Mesenchymal stem cell (in vitro differentiated cells and primary cell): ENCODE measurements around the gene GALNT13.

Experiments used
- DNase-seq: peaks from one replicate; pipeline ENCODE4 v3.0.0-alpha.2; 2013
- H2AFZ ChIP-seq: one replicate; pipeline ENCODE4 v1.6.1; 2013; ENCODE audit warnings: low read depth, mild to moderate bottlenecking, control low read depth, inconsistent platforms, low read length, moderate library complexity
- H2AK5ac ChIP-seq: 2 replicates; pipeline ENCODE4 v1.6.1; 2013; ENCODE audit warnings: low read length, moderate library complexity, mild to moderate bottlenecking, inconsistent platforms; ENCODE audit not compliant: severe bottlenecking
- H2BK120ac ChIP-seq: one replicate; pipeline ENCODE4 v1.6.1; 2013; ENCODE audit warnings: low read depth, mild to moderate bottlenecking, inconsistent platforms, low read length, moderate library complexity
- H2BK12ac ChIP-seq, 2 experiments: one replicate each; pipeline ENCODE4 v1.6.1; 2013; ENCODE audit warnings: inconsistent platforms in 2 of 2, low read length in 2 of 2, mild to moderate bottlenecking in 2 of 2, moderate library complexity in 2 of 2, control low read depth in 1 of 2
- H2BK15ac ChIP-seq: one replicate; pipeline ENCODE4 v1.6.1; 2013; ENCODE audit warnings: mild to moderate bottlenecking, low read depth, inconsistent platforms; ENCODE audit not compliant: poor library complexity, severe bottlenecking
- H2BK5ac ChIP-seq: 2 replicates; pipeline ENCODE4 v1.6.1; 2013; ENCODE audit warnings: low read depth, mild to moderate bottlenecking, low read length, control low read depth, inconsistent platforms; ENCODE audit not compliant: poor library complexity, severe bottlenecking
- H3K14ac ChIP-seq, 2 experiments: one replicate each; pipeline ENCODE4 v1.6.1; 2013; ENCODE audit warnings: inconsistent platforms in 2 of 2, low read length in 2 of 2, control low read depth in 1 of 2, mild to moderate bottlenecking in 1 of 2, moderate library complexity in 1 of 2
- H3K18ac ChIP-seq, 2 experiments: one replicate each; pipeline ENCODE4 v1.6.1; 2013; ENCODE audit warnings: inconsistent platforms in 2 of 2, low read length in 2 of 2, control low read depth in 1 of 2, low read depth in 1 of 2, mild to moderate bottlenecking in 1 of 2
- H3K23ac ChIP-seq, 2 experiments: one replicate each; pipeline ENCODE4 v1.6.1; 2013; ENCODE audit warnings: inconsistent platforms in 2 of 2, low read length in 2 of 2, mild to moderate bottlenecking in 2 of 2, moderate library complexity in 2 of 2, control low read depth in 1 of 2
- H3K27ac ChIP-seq: 2 replicates; pipeline ENCODE4 v1.5.1; 2013; ENCODE audit warnings: mild to moderate bottlenecking, moderate library complexity, low read length, control low read depth, inconsistent platforms; ENCODE audit not compliant: poor library complexity, severe bottlenecking
- H3K27me3 ChIP-seq, 2 experiments: 2 replicates each; pipeline versions ENCODE4 v1.6.1 to v1.7.0; 2013; ENCODE audit warnings: low read length in 2 of 2, mild to moderate bottlenecking in 2 of 2, moderate library complexity in 2 of 2, control low read depth in 1 of 2, inconsistent platforms in 1 of 2; ENCODE audit not compliant: control insufficient read depth in 1 of 2, insufficient read depth in 1 of 2
- H3K36me3 ChIP-seq, 2 experiments: 2 replicates each; pipeline versions ENCODE4 v1.6.1 to v1.7.0; 2013; ENCODE audit warnings: low read length in 2 of 2, control low read depth in 1 of 2, inconsistent platforms in 1 of 2, low read depth in 1 of 2, mild to moderate bottlenecking in 1 of 2; ENCODE audit not compliant: insufficient read depth in 2 of 2, control insufficient read depth in 1 of 2
- H3K4ac ChIP-seq, 2 experiments: one replicate each; pipeline ENCODE4 v1.6.1; 2013; ENCODE audit warnings: inconsistent platforms in 2 of 2, low read length in 2 of 2, mild to moderate bottlenecking in 2 of 2, moderate library complexity in 2 of 2, control low read depth in 1 of 2, low read depth in 1 of 2
- H3K4me1 ChIP-seq: 2 replicates; pipeline ENCODE4 v1.6.1; 2013; ENCODE audit warnings: low read depth, low read length, control low read depth; ENCODE audit not compliant: control insufficient read depth, insufficient read depth
- H3K4me2 ChIP-seq: 2 replicates; pipeline ENCODE4 v1.6.1; 2013; ENCODE audit warnings: low read length, mild to moderate bottlenecking, inconsistent platforms; ENCODE audit not compliant: poor library complexity, severe bottlenecking
- H3K4me3 ChIP-seq, 2 experiments: 2 replicates each; pipeline versions ENCODE4 v1.5.1 to v1.7.0; 2013; ENCODE audit warnings: low read length in 2 of 2, mild to moderate bottlenecking in 2 of 2, control low read depth in 1 of 2, low read depth in 1 of 2; ENCODE audit not compliant: insufficient read depth in 1 of 2
- H3K79me1 ChIP-seq: replicated peaks from 2 replicates; pipeline ENCODE4 v1.6.1; 2013; ENCODE audit warnings: mild to moderate bottlenecking, control low read depth, low read length, inconsistent platforms; ENCODE audit not compliant: poor library complexity, severe bottlenecking
- H3K9ac ChIP-seq: 2 replicates; pipeline ENCODE4 v1.7.0; 2013; ENCODE audit warnings: mild to moderate bottlenecking, low read length, moderate library complexity
- H3K9me3 ChIP-seq: 2 replicates; pipeline ENCODE4 v1.7.0; 2013; ENCODE audit warnings: mild to moderate bottlenecking, low read length; ENCODE audit not compliant: control insufficient read depth
- H4K8ac ChIP-seq: one replicate; pipeline ENCODE4 v1.6.1; 2013; ENCODE audit warnings: inconsistent platforms, mild to moderate bottlenecking, low read length, moderate library complexity
- H4K91ac ChIP-seq: one replicate; pipeline ENCODE4 v1.6.1; 2013; ENCODE audit warnings: mild to moderate bottlenecking, low read length, inconsistent platforms
- WGBS: methylation state at CpG from one replicate; pipeline ENCODE4 v1.1.7; 2013; ENCODE audit warnings: mixed read lengths; 5-methylcytosine and 5-hydroxymethylcytosine counted together

Gene GALNT13

GRCh38 chr2:154280543-154280942, 408.8 kb downstream of the GALNT13 start:
- H3K36me3 ChIP-seq: no peaks in the 10 kb centered on the region

GRCh38 chr2:154289870-154290269, 418.1 kb downstream of the GALNT13 start:
- no peaks in the 10 kb centered on the region for H3K79me1 ChIP-seq
- H3K4me2 ChIP-seq: no peak overlapping the region
- no peak overlapping the region for H3K23ac ChIP-seq
- no peak overlapping the region for H3K18ac ChIP-seq
- no peak overlapping the region for H3K27ac ChIP-seq
- no peak overlapping the region for H2BK12ac ChIP-seq
- no peak overlapping the region for H3K4ac ChIP-seq
- no peaks in the 10 kb centered on the region for H3K36me3 ChIP-seq
- H3K4me1 ChIP-seq: no peaks in the 10 kb centered on the region
- no peak overlapping the region for H2BK5ac ChIP-seq
- no peak overlapping the region for H3K14ac ChIP-seq
- H2AK5ac ChIP-seq: no peak overlapping the region
- no peak overlapping the region for H3K9ac ChIP-seq
- 100% methylated on average over 1 of the region's 1 CpG for WGBS
- no peak overlapping the region for H2AFZ ChIP-seq
- no peak overlapping the region for H3K4me3 ChIP-seq
- H4K8ac ChIP-seq: no peak overlapping the region
- no peak overlapping the region for H4K91ac ChIP-seq
- no peak overlapping the region for H2BK120ac ChIP-seq
- DNase-seq: no peak
- no peaks in the 10 kb centered on the region for H3K27me3 ChIP-seq
- peaks cover 13% of the 10 kb centered on the region for H3K9me3 ChIP-seq
- no peak overlapping the region for H2BK15ac ChIP-seq

More at GRCh38 chr2:154280543-154280942, 408.8 kb downstream of the GALNT13 start:
- Histone ChIP-seq H2AK5ac (no peak overlapping the region), H4K91ac (no peak overlapping the region), H2AFZ (no peak overlapping the region), H2BK5ac (no peak overlapping the region), H3K4me1 (no peaks in the 10 kb centered on the region), H3K27ac (no peak overlapping the region), H3K4ac (no peak overlapping the region), H3K18ac (no peak overlapping the region), H3K14ac (no peak overlapping the region), H3K23ac (no peak overlapping the region), H3K27me3 (no peaks in the 10 kb centered on the region), H2BK120ac (no peak overlapping the region), H3K4me3 (no peak overlapping the region), H3K79me1 (no peaks in the 10 kb centered on the region), H2BK12ac (no peak overlapping the region), H4K8ac (no peak overlapping the region), H2BK15ac (no peak overlapping the region), H3K9me3 (peaks cover 4% of the 10 kb centered on the region), H3K4me2 (no peak overlapping the region), H3K9ac (no peak overlapping the region)
- no peak for DNase-seq
- 70% methylated on average over 2 of the region's 2 CpGs for WGBS

GRCh38 chr2:154291511-154291910, 419.8 kb downstream of the GALNT13 start:
- Histone ChIP-seq H3K18ac (no peak overlapping the region), H3K23ac (no peak overlapping the region), H4K8ac (no peak overlapping the region), H3K14ac (no peak overlapping the region), H3K4ac (no peak overlapping the region), H3K4me2 (no peak overlapping the region), H3K27me3 (no peaks in the 10 kb centered on the region), H2AFZ (no peak overlapping the region), H3K27ac (no peak overlapping the region), H4K91ac (no peak overlapping the region), H3K79me1 (no peaks in the 10 kb centered on the region), H3K9ac (no peak overlapping the region), H2BK12ac (no peak overlapping the region), H2AK5ac (no peak overlapping the region), H3K4me3 (no peak overlapping the region), H3K4me1 (no peaks in the 10 kb centered on the region), H3K9me3 (peaks cover 13% of the 10 kb centered on the region), H2BK5ac (no peak overlapping the region), H2BK120ac (no peak overlapping the region), H3K36me3 (no peaks in the 10 kb centered on the region), H2BK15ac (no peak overlapping the region)
- 93% methylated on average over 20 of the region's 20 CpGs for WGBS
- no peak for DNase-seq

GRCh38 chr2:154291927-154292326, 420.2 kb downstream of the GALNT13 start:
- H3K4me1 ChIP-seq: no peaks in the 10 kb centered on the region
- 80% methylated on average over 3 of the region's 3 CpGs for WGBS
- H2BK15ac ChIP-seq: no peak overlapping the region
- no peaks in the 10 kb centered on the region for H3K79me1 ChIP-seq
- H3K36me3 ChIP-seq: no peaks in the 10 kb centered on the region
- no peaks in the 10 kb centered on the region for H3K27me3 ChIP-seq
- H3K23ac ChIP-seq: no peak overlapping the region
- H2BK120ac ChIP-seq: no peak overlapping the region
- DNase-seq: no peak
- no peak overlapping the region for H3K14ac ChIP-seq
- no peak overlapping the region for H2AK5ac ChIP-seq
- H3K18ac ChIP-seq: no peak overlapping the region
- no peak overlapping the region for H3K27ac ChIP-seq
- no peak overlapping the region for H3K4me2 ChIP-seq
- no peak overlapping the region for H4K8ac ChIP-seq
- H3K4ac ChIP-seq: no peak overlapping the region
- peaks cover 13% of the 10 kb centered on the region for H3K9me3 ChIP-seq
- no peak overlapping the region for H2BK12ac ChIP-seq
- H3K9ac ChIP-seq: no peak overlapping the region
- H2AFZ ChIP-seq: no peak overlapping the region
- H4K91ac ChIP-seq: no peak overlapping the region
- no peak overlapping the region for H2BK5ac ChIP-seq
- H3K4me3 ChIP-seq: no peak overlapping the region
